Activated B cell treated with CpG ODN at 0.5 μM for 24 hours (primary cell): ENCODE measurements around the gene SFXN5. TPM values are rescaled to one million over a fixed set of nuclear protein-coding genes. Genes with fewer than 3 reads are reported as not detected.

Experiments used
- ATAC-seq: fragments of 200-7000 bp; cut with Tn5 transposase; one replicate; pipeline ENCODE4 v1.10.0; 2021; ENCODE audit warnings: low read depth, mild to moderate bottlenecking, moderate library complexity
- CTCF ChIA-PET: fragments of 350-600 bp; sonication (Branson Sonifier 250); formaldehyde crosslinking; loops from one replicate; lab custom pipeline; 2021; ENCODE audit warnings: antibody characterized with exemption; lab: Charles Lee
- POLR2A ChIA-PET: fragments of 350-600 bp; sonication (Branson Sonifier 250); formaldehyde crosslinking; loops from one replicate; lab custom pipeline; 2021; ENCODE audit warnings: antibody characterized with exemption; lab: Charles Lee
- DNase-seq: peaks from one replicate; pipeline ENCODE4 v3.0.0; 2022
- H3K27ac Mint-ChIP-seq: one replicate; pipeline ENCODE4 v1.8.0; 2020; ENCODE audit warnings: mixed read lengths
- H3K27me3 Mint-ChIP-seq: one replicate; pipeline ENCODE4 v1.8.0; 2021; ENCODE audit warnings: mixed read lengths
- H3K36me3 Mint-ChIP-seq: one replicate; pipeline ENCODE4 v1.8.0; 2021; ENCODE audit warnings: low read depth, mixed read lengths
- H3K4me1 Mint-ChIP-seq: one replicate; pipeline ENCODE4 v1.8.0; 2021; ENCODE audit warnings: mixed read lengths
- H3K4me3 Mint-ChIP-seq: one replicate; pipeline ENCODE4 v1.8.0; 2020; ENCODE audit warnings: mild to moderate bottlenecking, mixed read lengths
- H3K9me3 Mint-ChIP-seq: one replicate; pipeline ENCODE4 v1.8.0; 2020; ENCODE audit warnings: mixed read lengths
- intact Hi-C: fragments of 100-400 bp; cut with micrococcal nuclease; formaldehyde crosslinking; loops from one replicate; pipeline ENCODE4 v1.15.1; 2024
- total RNA-seq: library from RNA; stranded (reverse); gene quantifications from 2 replicates; pipeline ENCODE4 v1.2.3, GENCODE V29; 2022
- TF ChIP-seq, protein P1 (sequence below): fragments of 200-600 bp; IDR thresholded peaks from one replicate; pipeline ENCODE4 v1.8.0; 2022; ENCODE audit warnings: antibody characterized with exemption, mild to moderate bottlenecking

SFXN5 gene
- total RNA-seq, 1 donor from 2014 or later, result 13.9 TPM

DNA sequence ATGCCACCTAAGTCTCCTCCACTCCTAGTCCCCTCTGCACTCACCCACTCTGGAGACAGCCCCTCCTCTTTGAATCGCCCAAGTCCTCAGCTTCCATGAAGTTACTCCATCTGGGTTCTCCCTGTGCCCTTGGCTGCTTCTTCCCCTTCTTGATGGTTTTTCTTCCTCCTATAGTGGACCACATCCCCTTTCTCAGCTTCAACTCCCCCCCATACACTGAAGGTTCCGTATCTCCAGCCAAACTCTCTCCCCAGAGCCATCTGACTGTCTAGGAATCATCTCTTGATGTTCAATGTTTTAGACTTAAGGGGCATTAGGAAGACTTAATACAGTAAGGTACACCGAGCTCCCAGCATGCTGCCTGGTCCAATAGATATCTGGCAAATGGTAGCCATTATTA lies 114.6 kb downstream of the SFXN5 start:
- H3K9me3 Mint-ChIP-seq, result no peaks in the 10 kb centered on the region
- no peak overlapping the region for H3K4me3 Mint-ChIP-seq
- no peaks in the 10 kb centered on the region for H3K27me3 Mint-ChIP-seq
- no peak overlapping the region for H3K27ac Mint-ChIP-seq
- TF ChIP-seq, protein P1, sequence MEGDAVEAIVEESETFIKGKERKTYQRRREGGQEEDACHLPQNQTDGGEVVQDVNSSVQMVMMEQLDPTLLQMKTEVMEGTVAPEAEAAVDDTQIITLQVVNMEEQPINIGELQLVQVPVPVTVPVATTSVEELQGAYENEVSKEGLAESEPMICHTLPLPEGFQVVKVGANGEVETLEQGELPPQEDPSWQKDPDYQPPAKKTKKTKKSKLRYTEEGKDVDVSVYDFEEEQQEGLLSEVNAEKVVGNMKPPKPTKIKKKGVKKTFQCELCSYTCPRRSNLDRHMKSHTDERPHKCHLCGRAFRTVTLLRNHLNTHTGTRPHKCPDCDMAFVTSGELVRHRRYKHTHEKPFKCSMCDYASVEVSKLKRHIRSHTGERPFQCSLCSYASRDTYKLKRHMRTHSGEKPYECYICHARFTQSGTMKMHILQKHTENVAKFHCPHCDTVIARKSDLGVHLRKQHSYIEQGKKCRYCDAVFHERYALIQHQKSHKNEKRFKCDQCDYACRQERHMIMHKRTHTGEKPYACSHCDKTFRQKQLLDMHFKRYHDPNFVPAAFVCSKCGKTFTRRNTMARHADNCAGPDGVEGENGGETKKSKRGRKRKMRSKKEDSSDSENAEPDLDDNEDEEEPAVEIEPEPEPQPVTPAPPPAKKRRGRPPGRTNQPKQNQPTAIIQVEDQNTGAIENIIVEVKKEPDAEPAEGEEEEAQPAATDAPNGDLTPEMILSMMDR, result no peak
- DNase-seq, result no peak
- no peaks in the 10 kb centered on the region for H3K4me1 Mint-ChIP-seq
- no peak for ATAC-seq
- intact Hi-C loops, result no loop called here
- POLR2A ChIA-PET, result no interaction called here
- CTCF ChIA-PET, result interaction anchor here (1.0 to 1.1 kb wide), 2 partner anchors 36 to 211 kb away, joined by 3 read pairs; no protein-coding TSS in a partner anchor
- H3K36me3 Mint-ChIP-seq, result no peaks in the 10 kb centered on the region

DNA sequence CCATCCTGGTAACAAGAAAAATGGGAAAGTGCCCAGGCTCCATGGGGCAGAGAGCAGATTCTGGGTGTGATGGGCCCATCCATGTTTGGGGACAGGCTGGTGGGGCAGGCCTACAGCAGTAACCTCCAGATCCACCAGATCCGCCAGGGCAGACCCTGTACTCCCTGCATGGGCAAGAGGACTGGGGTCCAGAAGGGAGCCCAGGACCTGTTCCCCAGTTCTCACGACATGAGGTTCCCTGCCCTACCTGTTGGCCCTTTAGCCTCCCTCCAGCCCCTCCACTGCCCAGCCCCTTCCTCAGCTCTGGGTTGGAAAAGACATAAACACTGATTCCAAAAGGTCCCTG lies 115.5 kb downstream of the SFXN5 start:
- DNase-seq, result no peak
- intact Hi-C loops, result no loop called here
- no peak for ATAC-seq
- TF ChIP-seq, protein P1, result no peak
- H3K36me3 Mint-ChIP-seq, result no peaks in the 10 kb centered on the region
- no peaks in the 10 kb centered on the region for H3K27me3 Mint-ChIP-seq
- no peaks in the 10 kb centered on the region for H3K9me3 Mint-ChIP-seq
- H3K4me1 Mint-ChIP-seq, result no peaks in the 10 kb centered on the region
- CTCF ChIA-PET, result interaction anchor here (1.0 kb wide), 1 partner anchor 37 kb away, joined by 3 read pairs; no protein-coding TSS in a partner anchor
- POLR2A ChIA-PET, result no interaction called here
- H3K4me3 Mint-ChIP-seq, result no peak overlapping the region
- no peak overlapping the region for H3K27ac Mint-ChIP-seq

DNA sequence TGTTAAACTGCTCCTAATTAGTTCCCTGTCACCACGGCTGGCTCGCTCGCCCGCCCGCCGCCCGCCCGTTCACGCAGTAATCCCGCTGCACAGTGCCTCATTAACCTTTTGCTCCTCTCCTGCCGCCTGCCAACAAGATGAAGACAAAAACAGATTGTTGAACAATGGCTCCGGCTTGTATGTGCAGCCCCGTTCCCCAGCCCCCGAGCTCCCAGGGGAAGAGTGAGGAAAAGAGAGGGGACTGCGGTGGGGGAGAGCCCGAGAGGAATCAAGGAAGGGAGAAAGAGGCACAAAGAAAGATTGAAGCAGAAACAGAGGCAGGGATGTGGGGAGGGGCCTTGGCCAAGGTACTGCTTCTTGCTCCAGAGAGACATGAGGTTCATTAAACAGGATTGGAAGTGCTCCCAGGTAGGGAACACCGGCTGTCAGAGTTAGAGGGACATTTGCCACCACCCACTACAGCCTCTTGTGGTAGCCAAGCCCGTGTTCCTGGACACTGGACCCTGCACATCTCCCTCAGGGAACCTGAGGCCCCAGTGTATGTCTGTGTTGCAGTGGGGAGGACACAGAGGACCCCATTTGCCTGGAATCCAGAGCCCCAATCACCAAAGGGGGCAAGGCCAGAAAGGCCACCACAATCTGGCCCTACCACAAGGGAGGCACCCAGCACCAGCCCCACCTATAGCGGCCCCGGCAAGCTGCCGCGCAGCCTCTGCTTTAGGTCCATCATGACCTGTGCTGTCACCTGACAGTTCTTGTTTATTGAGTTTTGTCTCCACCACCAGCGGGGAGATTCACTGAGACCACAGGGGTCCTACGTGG lies 116.1 kb downstream of the SFXN5 start:
- ATAC-seq (no peak), DNase-seq (no peak)
- no peak overlapping the region for H3K4me3 Mint-ChIP-seq
- POLR2A ChIA-PET, result no interaction called here
- intact Hi-C loops, result no loop called here
- no peaks in the 10 kb centered on the region for H3K36me3 Mint-ChIP-seq
- no peaks in the 10 kb centered on the region for H3K4me1 Mint-ChIP-seq
- no peaks in the 10 kb centered on the region for H3K27me3 Mint-ChIP-seq
- TF ChIP-seq, protein P1, result no peak
- CTCF ChIA-PET, result no interaction called here
- no peaks in the 10 kb centered on the region for H3K9me3 Mint-ChIP-seq
- H3K27ac Mint-ChIP-seq, result no peak overlapping the region

DNA sequence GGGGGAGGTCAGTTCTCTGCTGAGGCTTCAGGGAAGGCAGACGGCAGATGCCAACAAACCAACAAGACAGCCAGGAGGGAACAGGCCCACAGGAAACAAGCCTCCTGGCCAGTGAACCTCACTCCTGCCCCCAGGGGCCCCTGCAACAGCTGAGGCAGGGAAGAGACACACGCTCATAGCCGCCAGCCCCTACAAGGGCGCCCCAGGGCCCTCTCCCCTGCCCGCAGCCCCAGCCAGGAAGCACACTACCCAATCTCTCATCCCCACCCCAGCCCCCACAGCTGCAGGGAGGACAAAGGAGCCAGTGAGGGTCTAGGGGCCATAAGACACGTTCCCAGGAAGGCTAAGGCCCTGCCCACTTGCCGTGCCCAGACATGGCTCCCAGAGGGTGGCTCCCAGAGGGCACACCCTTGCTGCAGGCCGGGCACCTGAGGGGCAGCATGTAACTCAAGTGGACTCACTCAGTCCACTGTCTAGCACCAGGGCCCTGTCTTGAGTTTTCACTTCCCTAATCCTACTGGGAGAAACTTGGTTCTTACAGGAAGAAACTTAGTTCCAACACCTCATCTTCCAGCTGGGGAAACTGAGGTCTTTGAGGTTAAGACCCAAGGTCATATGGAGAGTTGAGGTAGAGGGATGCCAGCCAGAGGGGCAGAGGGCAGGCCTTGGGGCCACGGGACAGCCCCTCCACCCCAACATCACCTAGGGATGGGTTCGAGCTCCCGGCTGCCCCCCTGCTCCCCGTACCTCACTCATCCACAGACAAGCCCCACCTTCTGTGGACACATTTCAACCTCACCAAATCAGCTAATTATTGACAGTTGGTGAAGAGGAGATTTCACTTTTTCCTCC lies 116.9 kb downstream of the SFXN5 start:
- Mint-ChIP-seq H3K4me1 (no peaks in the 10 kb centered on the region), H3K36me3 (no peaks in the 10 kb centered on the region), H3K9me3 (no peaks in the 10 kb centered on the region), H3K4me3 (no peak overlapping the region), H3K27me3 (no peaks in the 10 kb centered on the region), H3K27ac (no peak overlapping the region)
- DNase-seq (no peak), ATAC-seq (no peak)
- ChIA-PET CTCF (no interaction called here), POLR2A (no interaction called here)
- intact Hi-C loops, result no loop called here
- TF ChIP-seq, protein P1, result no peak

DNA sequence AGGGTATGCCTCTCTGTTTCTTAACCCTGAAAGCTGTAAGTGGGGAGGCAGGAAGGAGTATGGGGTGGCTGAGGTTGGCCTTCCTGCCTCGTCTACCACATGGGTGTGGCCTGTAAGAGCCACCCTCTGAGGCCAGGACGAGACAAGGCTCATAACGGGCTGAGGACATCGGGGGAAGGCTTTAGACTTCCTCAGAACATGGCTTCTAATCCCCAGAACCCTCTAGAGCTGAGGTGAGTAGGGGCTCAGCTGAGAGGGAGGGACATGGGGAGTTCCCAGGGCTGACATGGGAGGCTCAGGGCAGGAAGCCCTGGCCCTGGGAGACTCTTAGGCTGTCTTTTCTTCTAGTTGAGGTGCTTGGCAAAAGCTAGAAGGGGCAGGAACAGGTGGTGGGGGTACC lies 117.5 kb downstream of the SFXN5 start:
- Mint-ChIP-seq H3K27ac (no peak overlapping the region), H3K36me3 (no peaks in the 10 kb centered on the region), H3K9me3 (no peaks in the 10 kb centered on the region), H3K27me3 (no peaks in the 10 kb centered on the region), H3K4me3 (no peak overlapping the region), H3K4me1 (no peaks in the 10 kb centered on the region)
- TF ChIP-seq, protein P1, result no peak
- ChIA-PET CTCF (no interaction called here), POLR2A (no interaction called here)
- DNase-seq (no peak), ATAC-seq (no peak)
- intact Hi-C loops, result no loop called here
